IMR-90 (cell line): ENCODE data around the gene ZNF277. TPM values are rescaled to one million over a fixed set of nuclear protein-coding genes. Genes with fewer than 3 reads are reported as not detected.

Experiments
- ATAC-seq: fragments of 200-7000 bp; cut with Tn5 transposase; 2 replicates; pipeline ENCODE4 v1.9.1; 2020; ENCODE audit warnings: low read depth, mild to moderate bottlenecking, moderate library complexity
- BruUV-seq: library from RNA; stranded (reverse); fragments of 400-500 nt; replicated peaks from 2 replicates; lab custom pipeline; 2021; lab: Mats Ljungman, UMichigan
- CTCF ChIA-PET: fragments of 300-600 bp; formaldehyde crosslinking; extraction: SDS; loops from one replicate; lab custom pipeline; 2021; ENCODE audit warnings: antibody characterized with exemption; lab: Yijun Ruan, JAX
- POLR2A ChIA-PET: fragments of 300-600 bp; sonication (Branson Sonifier 250); formaldehyde crosslinking; loops from one replicate; lab custom pipeline; 2022; ENCODE audit warnings: antibody characterized with exemption; ENCODE audit not compliant: unreplicated experiment; lab: Charles Lee
- DNase-seq: peaks from one replicate; pipeline ENCODE4 v3.0.0; 2013
- H2AFZ ChIP-seq: replicated peaks from 2 replicates; pipeline ENCODE3; 2013; ENCODE audit warnings: low read length, mild to moderate bottlenecking; ENCODE audit not compliant: poor library complexity
- H2AK5ac ChIP-seq: 2 replicates; pipeline ENCODE4 v1.6.1; 2013; ENCODE audit warnings: low read depth, low read length, inconsistent platforms
- H2AK9ac ChIP-seq: replicated peaks from 2 replicates; pipeline ENCODE3; 2013; ENCODE audit warnings: mild to moderate bottlenecking, low read depth, low read length, moderate library complexity; ENCODE audit not compliant: poor library complexity
- H2BK120ac ChIP-seq: 2 replicates; pipeline ENCODE4 v1.6.1; 2013; ENCODE audit warnings: low read depth, low read length, inconsistent platforms
- H2BK15ac ChIP-seq: 3 replicates; pipeline ENCODE4 v1.6.1; 2013; ENCODE audit warnings: low read depth, low read length, inconsistent platforms
- H2BK20ac ChIP-seq: 2 replicates; pipeline ENCODE4 v1.6.1; 2013; ENCODE audit warnings: low read depth, mild to moderate bottlenecking, inconsistent platforms, low read length, moderate library complexity
- H2BK5ac ChIP-seq: 2 replicates; pipeline ENCODE4 v1.6.1; 2013; ENCODE audit warnings: mild to moderate bottlenecking, low read depth, low read length, inconsistent platforms; ENCODE audit not compliant: poor library complexity, severe bottlenecking
- H3K14ac ChIP-seq: replicated peaks from 2 replicates; pipeline ENCODE4 v1.6.1; 2013; ENCODE audit warnings: low read depth, low read length, inconsistent platforms
- H3K18ac ChIP-seq: 2 replicates; pipeline ENCODE4 v1.6.1; 2013; ENCODE audit warnings: low read depth, low read length, control low read depth
- H3K23ac ChIP-seq: 2 replicates; pipeline ENCODE4 v1.6.1; 2013; ENCODE audit warnings: low read depth, low read length, inconsistent platforms
- H3K27ac ChIP-seq: 2 replicates; pipeline ENCODE4 v1.5.1; 2013; ENCODE audit warnings: mild to moderate bottlenecking, control low read depth, low read length; ENCODE audit not compliant: insufficient read depth
- H3K27me3 ChIP-seq: 2 replicates; pipeline ENCODE4 v1.6.1; 2013; ENCODE audit warnings: low read length; ENCODE audit not compliant: control insufficient read depth, insufficient read depth
- H3K36me3 ChIP-seq: 2 replicates; pipeline ENCODE4 v1.6.1; 2013; ENCODE audit warnings: low read length, mixed read lengths; ENCODE audit not compliant: control insufficient read depth, insufficient read depth
- H3K4ac ChIP-seq: 2 replicates; pipeline ENCODE4 v1.6.1; 2013; ENCODE audit warnings: low read depth, low read length, inconsistent platforms
- H3K4me1 ChIP-seq: 2 replicates; pipeline ENCODE4 v1.6.1; 2013; ENCODE audit warnings: low read length, mixed read lengths; ENCODE audit not compliant: control insufficient read depth, insufficient read depth
- H3K4me2 ChIP-seq: 2 replicates; pipeline ENCODE4 v1.6.1; 2013; ENCODE audit warnings: low read depth, mild to moderate bottlenecking, control low read depth, low read length, moderate library complexity
- H3K4me3 ChIP-seq: 2 replicates; pipeline ENCODE4 v1.5.1; 2013; ENCODE audit warnings: low read depth, mild to moderate bottlenecking, control low read depth, low read length, moderate library complexity; ENCODE audit not compliant: insufficient read depth
- H3K56ac ChIP-seq: 2 replicates; pipeline ENCODE4 v1.6.1; 2013; ENCODE audit warnings: low read length, inconsistent platforms; ENCODE audit not compliant: insufficient read depth; ENCODE audit errors: extremely low read depth
- H3K79me1 ChIP-seq, 2 experiments: 2 replicates each; pipeline ENCODE4 v1.6.1; 2013; ENCODE audit warnings: low read length in 2 of 2, inconsistent platforms in 1 of 2, low read depth in 1 of 2
- H3K9ac ChIP-seq: 2 replicates; pipeline ENCODE4 v1.6.1; 2013; ENCODE audit warnings: low read depth, low read length, control low read depth
- H3K9me1 ChIP-seq: 2 replicates; pipeline ENCODE4 v1.6.1; 2013; ENCODE audit warnings: low read length, inconsistent platforms; ENCODE audit not compliant: insufficient read depth
- H3K9me3 ChIP-seq: 2 replicates; pipeline ENCODE4 v1.6.1; 2013; ENCODE audit warnings: low read length; ENCODE audit not compliant: control insufficient read depth, insufficient read depth
- H4K20me1 ChIP-seq: 2 replicates; pipeline ENCODE4 v1.6.1; 2013; ENCODE audit warnings: low read length, inconsistent platforms; ENCODE audit not compliant: insufficient read depth
- H4K5ac ChIP-seq: 2 replicates; pipeline ENCODE4 v1.6.1; 2013; ENCODE audit warnings: mild to moderate bottlenecking, low read depth, low read length, control low read depth
- H4K8ac ChIP-seq, 2 experiments: 2 replicates each; pipeline ENCODE4 v1.6.1; 2013; ENCODE audit warnings: low read depth in 2 of 2, low read length in 2 of 2, control low read depth in 1 of 2, inconsistent platforms in 1 of 2
- H4K91ac ChIP-seq: 2 replicates; pipeline ENCODE4 v1.6.1; 2013; ENCODE audit warnings: low read depth, low read length, inconsistent platforms; ENCODE audit not compliant: insufficient read depth
- CTCF ChIP-seq: conservative IDR thresholded peaks from 2 replicates; pipeline ENCODE4 v1.5.1; 2012; ENCODE audit warnings: mild to moderate bottlenecking, low read depth, low read length, improper control_type of control experiment
- MAFK ChIP-seq: IDR thresholded peaks from 2 replicates; pipeline ENCODE4 v1.6.1; 2012; ENCODE audit warnings: low read depth, low read length, improper control_type of control experiment
- MAZ ChIP-seq: IDR thresholded peaks from 2 replicates; pipeline ENCODE4 v1.6.1; 2012; ENCODE audit warnings: low read depth, mild to moderate bottlenecking, low read length, improper control_type of control experiment, moderate library complexity, borderline replicate concordance
- WGBS, 2 experiments: methylation state at CpG; one replicate each; pipeline versions ENCODE4 v1.1.5 to v1.1.7; 2013; ENCODE audit warnings: missing lambda C conversion rate in 2 of 2; ENCODE audit not compliant: insufficient read length in 1 of 2; ENCODE audit errors: extremely low coverage in 2 of 2; 5-methylcytosine and 5-hydroxymethylcytosine counted together
- dilution Hi-C: fragments of 300-500 bp; cut with HindIII; formaldehyde crosslinking; loops from one replicate; pipeline ENCODE4 v1.14.3; 2018; ENCODE audit warnings: low sequenced_read_pairs; ENCODE audit not compliant: unreplicated experiment
- in situ Hi-C: fragments of 300-500 bp; cut with MboI; formaldehyde crosslinking; loops from 3 replicates; pipeline ENCODE4 v1.14.3; 2019; ENCODE audit warnings: low sequenced_read_pairs, inconsistent platforms, mixed read lengths
- intact Hi-C: fragments of 100-400 bp; cut with micrococcal nuclease; formaldehyde crosslinking; loops from 2 replicates; pipeline ENCODE4 v1.10.0; 2022
- polyA plus RNA-seq, 3 experiments: library from polyadenylated mRNA; depleted of rRNA; stranded (reverse); fragments of >200 nt; gene quantifications; 2 replicates each; pipeline ENCODE4 v1.2.3, GENCODE V29; 2012; ENCODE audit warnings: low replicate concordance in 1 of 3
- total RNA-seq: library from RNA; depleted of rRNA; stranded (reverse); fragments of >200 nt; gene quantifications from 2 replicates; pipeline ENCODE4 v1.2.3, GENCODE V29; 2012

The ZNF277 gene
- total and polyA plus RNA-seq, 2 of the 4 experiments (the other 2 are of a cell fraction), result 7.3 to 21.3 TPM

- dilution Hi-C loops, result no loop called here
- POLR2A ChIA-PET, result no interaction called here
These were observed 54.4 kb downstream of the ZNF277 start for GRCh38 chr7:112260911-112261310.

More at GRCh38 chr7:112260911-112261310, 54.4 kb downstream of the ZNF277 start:
- TF ChIP-seq MAFK (no peak), MAZ (no peak), CTCF (no peak)
- H2AFZ ChIP-seq, result no peak overlapping the region
- peaks cover 3% of the 10 kb centered on the region; the same call in 1 of the 2 replicates for H4K20me1 ChIP-seq
- H3K79me1 ChIP-seq, result peaks cover 8 to 26% of the 10 kb centered on the region in 2 experiments; a peak in 3 of 4 replicates
- CTCF ChIA-PET, result no interaction called here
- BruUV-seq, result no TSS peak
- H2BK20ac ChIP-seq, result no peak overlapping the region
- no peak overlapping the region for H3K4me3 ChIP-seq
- no peak overlapping the region for H2BK120ac ChIP-seq
- no peaks in the 10 kb centered on the region for H3K9me3 ChIP-seq
- WGBS, 2 experiments, result no CpG with 5 or more reads among the region's 2 CpGs
- no peak overlapping the region for H4K91ac ChIP-seq
- H2BK5ac ChIP-seq, result no peak overlapping the region
- DNase-seq (no peak), ATAC-seq (no peak)
- H3K4ac ChIP-seq, result no peak overlapping the region
- no peak overlapping the region for H4K8ac ChIP-seq
- peaks cover 2% of the 10 kb centered on the region; the same call in 1 of the 2 replicates for H3K4me1 ChIP-seq
- H3K9me1 ChIP-seq, result no peaks in the 10 kb centered on the region
- no peak overlapping the region for H3K56ac ChIP-seq
- H3K9ac ChIP-seq, result no peak overlapping the region
- no peak overlapping the region for H2AK5ac ChIP-seq
- no peak overlapping the region for H3K18ac ChIP-seq
- no peak overlapping the region for H3K4me2 ChIP-seq
- intact Hi-C loops, result no loop called here
- H3K36me3 ChIP-seq, result no peaks in the 10 kb centered on the region
- in situ Hi-C loops, result no loop called here
- no peak overlapping the region for H2BK15ac ChIP-seq
- no peak overlapping the region for H2AK9ac ChIP-seq
- no peak overlapping the region for H4K5ac ChIP-seq
- no peaks in the 10 kb centered on the region for H3K27me3 ChIP-seq
- no peak overlapping the region for H3K27ac ChIP-seq
- no peak overlapping the region for H3K23ac ChIP-seq
- H3K14ac ChIP-seq, result no peak overlapping the region
